ENCODE results near the gene GRPEL2. TPM values are rescaled to one million over a fixed set of nuclear protein-coding genes. Genes with fewer than 3 reads are reported as not detected.

GRPEL2 gene
- total RNA-seq, 4 donors from 2014 or later: 2.2 to 10.6 (median 6.4) TPM

DNA sequence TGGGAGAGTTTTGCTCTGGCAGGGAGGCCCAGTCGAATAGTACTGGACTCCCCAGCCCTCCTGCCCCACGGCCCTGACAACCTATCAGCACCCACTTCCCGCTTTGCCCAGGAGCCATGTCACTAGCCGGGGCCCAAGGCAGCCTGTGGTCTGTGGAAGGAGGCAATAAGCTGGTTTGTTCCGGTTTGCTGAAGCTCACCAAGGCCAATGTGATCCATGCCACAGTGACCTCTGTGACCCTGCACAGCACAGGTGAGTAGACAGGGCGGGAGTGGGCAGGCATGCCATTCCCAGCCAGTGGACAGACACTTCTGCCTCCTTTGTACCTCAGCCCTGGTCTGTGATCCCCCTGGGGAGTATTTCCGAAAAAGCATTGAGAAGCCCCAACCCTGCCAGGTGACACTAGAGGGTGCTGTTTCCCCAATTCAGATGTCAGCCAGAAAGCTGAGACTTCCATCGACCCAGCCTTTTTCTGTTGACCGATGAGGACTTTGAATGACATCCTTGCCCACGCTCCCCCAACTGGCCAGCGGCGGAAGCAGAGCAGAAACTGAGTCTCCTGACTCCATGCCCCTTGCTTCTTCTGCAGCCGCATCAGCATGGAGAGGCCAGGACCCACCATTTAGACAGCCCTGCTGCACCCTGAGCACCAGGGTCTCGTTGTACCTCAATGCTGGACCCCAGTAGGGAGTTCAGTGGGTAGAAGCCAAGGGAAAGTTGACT lies 22.1 kb downstream of the GRPEL2 start:
- Histone ChIP-seq H3K4me1 (peaks cover 0 to 12% (median 7%) of the 10 kb centered on the region in 4 donors), H3K4me3 (no peak overlapping the region), H3K9me3 (no peaks in the 10 kb centered on the region), H3K27me3 (no peaks in the 10 kb centered on the region), H3K36me3 (no peaks in the 10 kb centered on the region), H3K27ac (peak overlapping the region in 3 of 4 donors; percentile 21 to 63 (median 30))
- in situ Hi-C loops (cut with MboI; ENCODE audit: low pct_ligation_motif_present in 1 of 4, low pct_unique_long_range_greater_than_20kb in 1 of 4, low sequenced_read_pairs in 3 of 4): loop anchor here in 1 of 4 donors (5.0 kb wide), 1 partner anchor 45 kb away; no protein-coding TSS in a partner anchor
- DNase-seq: peak; percentile 68
- intact Hi-C loops (cut with DNase I; ENCODE audit: low total_unique reads): no loop called here
- WGBS, 2 donors (ENCODE audit: low coverage in 1 of 2): 49% methylated on average over 14 of the region's 14 CpGs; no CpG with 5 or more reads in 1 of the 2 donors
- TF ChIP-seq POLR2A (IDR thresholded peaks at IDR 0.05) (no peak), EP300 (IDR thresholded peaks at IDR 0.05; ENCODE audit: low read depth) (no peak), POLR2AphosphoS5 (IDR thresholded peaks at IDR 0.05) (no peak)
- TF ChIP-seq, protein P1, sequence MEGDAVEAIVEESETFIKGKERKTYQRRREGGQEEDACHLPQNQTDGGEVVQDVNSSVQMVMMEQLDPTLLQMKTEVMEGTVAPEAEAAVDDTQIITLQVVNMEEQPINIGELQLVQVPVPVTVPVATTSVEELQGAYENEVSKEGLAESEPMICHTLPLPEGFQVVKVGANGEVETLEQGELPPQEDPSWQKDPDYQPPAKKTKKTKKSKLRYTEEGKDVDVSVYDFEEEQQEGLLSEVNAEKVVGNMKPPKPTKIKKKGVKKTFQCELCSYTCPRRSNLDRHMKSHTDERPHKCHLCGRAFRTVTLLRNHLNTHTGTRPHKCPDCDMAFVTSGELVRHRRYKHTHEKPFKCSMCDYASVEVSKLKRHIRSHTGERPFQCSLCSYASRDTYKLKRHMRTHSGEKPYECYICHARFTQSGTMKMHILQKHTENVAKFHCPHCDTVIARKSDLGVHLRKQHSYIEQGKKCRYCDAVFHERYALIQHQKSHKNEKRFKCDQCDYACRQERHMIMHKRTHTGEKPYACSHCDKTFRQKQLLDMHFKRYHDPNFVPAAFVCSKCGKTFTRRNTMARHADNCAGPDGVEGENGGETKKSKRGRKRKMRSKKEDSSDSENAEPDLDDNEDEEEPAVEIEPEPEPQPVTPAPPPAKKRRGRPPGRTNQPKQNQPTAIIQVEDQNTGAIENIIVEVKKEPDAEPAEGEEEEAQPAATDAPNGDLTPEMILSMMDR (IDR thresholded peaks at IDR 0.05): peak; percentile 70 to 80 (median 76)

DNA sequence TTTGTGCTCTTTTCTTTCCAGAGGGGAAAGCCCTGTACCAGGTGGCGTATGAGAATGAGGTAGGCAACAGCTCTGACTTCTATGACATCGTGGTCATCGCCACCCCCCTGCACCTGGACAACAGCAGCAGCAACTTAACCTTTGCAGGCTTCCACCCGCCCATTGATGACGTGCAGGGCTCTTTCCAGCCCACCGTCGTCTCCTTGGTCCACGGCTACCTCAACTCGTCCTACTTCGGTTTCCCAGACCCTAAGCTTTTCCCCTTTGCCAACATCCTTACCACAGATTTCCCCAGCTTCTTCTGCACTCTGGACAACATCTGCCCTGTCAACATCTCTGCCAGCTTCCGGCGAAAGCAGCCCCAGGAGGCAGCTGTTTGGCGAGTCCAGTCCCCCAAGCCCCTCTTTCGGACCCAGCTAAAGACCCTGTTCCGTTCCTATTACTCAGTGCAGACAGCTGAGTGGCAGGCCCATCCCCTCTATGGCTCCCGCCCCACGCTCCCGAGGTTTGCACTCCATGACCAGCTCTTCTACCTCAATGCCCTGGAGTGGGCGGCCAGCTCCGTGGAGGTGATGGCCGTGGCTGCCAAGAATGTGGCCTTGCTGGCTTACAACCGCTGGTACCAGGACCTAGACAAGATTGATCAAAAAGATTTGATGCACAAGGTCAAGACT lies 22.8 kb downstream of the GRPEL2 start:
- H3K4me3 ChIP-seq: no peak overlapping the region
- in situ Hi-C loops (cut with MboI; ENCODE audit: low pct_ligation_motif_present in 1 of 4, low pct_unique_long_range_greater_than_20kb in 1 of 4, low sequenced_read_pairs in 3 of 4): loop anchor here in 1 of 4 donors (5.0 kb wide), 1 partner anchor 46 kb away; no protein-coding TSS in a partner anchor
- TF ChIP-seq POLR2AphosphoS5 (IDR thresholded peaks at IDR 0.05) (no peak), EP300 (IDR thresholded peaks at IDR 0.05; ENCODE audit: low read depth) (no peak), POLR2A (IDR thresholded peaks at IDR 0.05) (no peak)
- TF ChIP-seq, protein P1 (IDR thresholded peaks at IDR 0.05): no peak
- DNase-seq: peak; percentile 3
- H3K4me1 ChIP-seq: peaks cover 0 to 12% (median 7%) of the 10 kb centered on the region in 4 donors
- H3K27me3 ChIP-seq: no peaks in the 10 kb centered on the region
- no peaks in the 10 kb centered on the region for H3K36me3 ChIP-seq
- intact Hi-C loops (cut with DNase I; ENCODE audit: low total_unique reads): no loop called here
- H3K9me3 ChIP-seq: no peaks in the 10 kb centered on the region
- H3K27ac ChIP-seq: peak overlapping the region in 2 of 4 donors; percentile 21 to 63
- WGBS, 2 donors (ENCODE audit: low coverage in 1 of 2): 82 to 90% methylated on average over 17 to 22 of the region's 22 CpGs

DNA sequence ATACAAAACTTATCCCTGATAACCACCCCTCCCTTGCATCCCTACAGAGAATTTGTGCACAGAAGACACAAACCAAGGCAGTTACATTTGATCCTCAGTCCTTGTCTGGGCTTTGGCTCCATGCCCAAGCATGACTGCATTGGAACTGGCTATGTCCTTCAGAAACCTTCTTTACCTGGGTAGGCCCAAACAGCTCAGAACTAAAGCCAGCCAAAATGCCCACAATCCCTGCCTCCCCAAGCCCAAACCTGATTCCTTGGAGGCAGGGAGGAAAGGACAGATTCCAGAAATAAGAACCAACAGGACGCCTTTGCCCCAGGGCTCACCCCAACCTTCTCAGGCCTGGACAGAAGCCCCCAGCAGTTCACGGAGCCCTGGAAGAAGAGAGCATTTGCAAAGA lies 25.6 kb downstream of the GRPEL2 start:
- peak; percentile 7 for DNase-seq
- Histone ChIP-seq H3K4me3 (no peak overlapping the region), H3K9me3 (no peaks in the 10 kb centered on the region), H3K27ac (peak overlapping the region in 3 of 4 donors; percentile 35 to 50 (median 42)), H3K4me1 (peaks cover 0 to 12% (median 7%) of the 10 kb centered on the region in 4 donors), H3K36me3 (no peaks in the 10 kb centered on the region), H3K27me3 (no peaks in the 10 kb centered on the region)
- WGBS, 2 donors (ENCODE audit: low coverage in 1 of 2): 68 to 83% methylated on average over 2 of the region's 2 CpGs
- TF ChIP-seq, protein P1 (IDR thresholded peaks at IDR 0.05): no peak
- TF ChIP-seq EP300 (IDR thresholded peaks at IDR 0.05; ENCODE audit: low read depth): no peak
- no peak for TF ChIP-seq POLR2A (IDR thresholded peaks at IDR 0.05)
- TF ChIP-seq POLR2AphosphoS5 (IDR thresholded peaks at IDR 0.05): no peak
- intact Hi-C loops (cut with DNase I; ENCODE audit: low total_unique reads) (loop anchor here (10.0 kb wide), 1 partner anchor 194 kb away; no protein-coding TSS in a partner anchor), in situ Hi-C loops (cut with MboI; ENCODE audit: low pct_ligation_motif_present in 1 of 4, low pct_unique_long_range_greater_than_20kb in 1 of 4, low sequenced_read_pairs in 3 of 4) (loop anchor here in 2 of 4 donors (10.0 kb wide), 2 partner anchors 56 to 184 kb away; partner anchors contain the start of gene CSNK1A1 (in 1 of the 2))
